Measurements from ENCODE around the gene LARGE1.

DNA sequence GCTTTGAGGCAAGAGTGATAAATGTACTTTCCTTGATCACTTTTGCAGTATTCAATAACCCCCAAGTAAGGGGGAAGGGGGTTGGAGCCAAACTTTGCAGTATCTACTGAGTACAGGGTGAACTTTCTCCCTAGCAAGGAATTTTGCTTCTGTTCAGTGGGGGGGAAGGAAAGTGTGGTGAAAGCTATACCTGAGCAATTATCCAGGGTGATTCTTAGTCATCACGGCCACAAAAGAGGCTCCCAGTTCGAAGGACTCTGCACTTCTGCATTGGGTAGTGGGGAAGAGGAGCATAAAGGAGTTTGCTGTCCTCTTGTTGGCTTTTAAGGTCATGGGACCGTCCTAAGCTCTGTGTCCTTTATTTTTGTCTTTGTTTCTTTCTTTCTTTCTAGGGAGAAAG is 515.6 kb downstream of the LARGE1 start:
- TF ChIP-seq TAF1 (IDR thresholded peaks at IDR 0.05; ENCODE audit: low read depth, low read length) (no peak), POLR2AphosphoS5 (IDR thresholded peaks at IDR 0.05; ENCODE audit: low read depth, low read length) (no peak), POLR2A (IDR thresholded peaks at IDR 0.05; ENCODE audit: low read depth, low read length) (no peak), SPI1 (IDR thresholded peaks at IDR 0.05; ENCODE audit: low read depth, low read length) (no peak), PAX5 (IDR thresholded peaks at IDR 0.05; ENCODE audit: insufficient read depth, low read length, severe bottlenecking) (no peak)
